ENCODE results near the gene PTPRE.

The PTPRE gene

GRCh38 chr10:127939786-127940330, 33.0 kb downstream of the PTPRE start:
- no peaks in the 10 kb centered on the region for H3K9me3 ChIP-seq (ENCODE audit: control insufficient read depth, low read length)
- H3K36me3 ChIP-seq (ENCODE audit: control insufficient read depth, insufficient read depth, low read length): no peaks in the 10 kb centered on the region
- no peak overlapping the region for H3K4me3 ChIP-seq (ENCODE audit: insufficient read depth, low read depth, low read length)
- no peaks in the 10 kb centered on the region for H3K27me3 ChIP-seq (ENCODE audit: control insufficient read depth, insufficient read depth, low read length, poor library complexity, severe bottlenecking)
- H3K27ac ChIP-seq (ENCODE audit: insufficient read depth, low read depth, low read length, poor library complexity, severe bottlenecking): no peak overlapping the region
- 92 to 95% methylated on average over 4 of the region's 4 CpGs for WGBS, 2 experiments
- H3K4me1 ChIP-seq (ENCODE audit: control insufficient read depth, insufficient read depth, low read length): no peaks in the 10 kb centered on the region

GRCh38 chr10:127940866-127941640, 34.1 kb downstream of the PTPRE start:
- WGBS, 2 experiments: 87 to 90% methylated on average over 5 to 6 of the region's 6 CpGs
- no peak overlapping the region for H3K27ac ChIP-seq (ENCODE audit: insufficient read depth, low read depth, low read length, poor library complexity, severe bottlenecking)
- no peaks in the 10 kb centered on the region for H3K36me3 ChIP-seq (ENCODE audit: control insufficient read depth, insufficient read depth, low read length)
- no peaks in the 10 kb centered on the region for H3K27me3 ChIP-seq (ENCODE audit: control insufficient read depth, insufficient read depth, low read length, poor library complexity, severe bottlenecking)
- no peaks in the 10 kb centered on the region for H3K4me1 ChIP-seq (ENCODE audit: control insufficient read depth, insufficient read depth, low read length)
- H3K4me3 ChIP-seq (ENCODE audit: insufficient read depth, low read depth, low read length): no peak overlapping the region
- H3K9me3 ChIP-seq (ENCODE audit: control insufficient read depth, low read length): no peaks in the 10 kb centered on the region

GRCh38 chr10:127942811-127943210, 35.9 kb downstream of the PTPRE start:
- WGBS, 2 experiments: 84 to 86% methylated on average over 7 of the region's 7 CpGs
- Histone ChIP-seq H3K9me3 (ENCODE audit: control insufficient read depth, low read length) (no peaks in the 10 kb centered on the region), H3K27ac (ENCODE audit: insufficient read depth, low read depth, low read length, poor library complexity, severe bottlenecking) (no peak overlapping the region), H3K36me3 (ENCODE audit: control insufficient read depth, insufficient read depth, low read length) (no peaks in the 10 kb centered on the region), H3K4me1 (ENCODE audit: control insufficient read depth, insufficient read depth, low read length) (no peaks in the 10 kb centered on the region), H3K4me3 (ENCODE audit: insufficient read depth, low read depth, low read length) (no peak overlapping the region), H3K27me3 (ENCODE audit: control insufficient read depth, insufficient read depth, low read length, poor library complexity, severe bottlenecking) (no peaks in the 10 kb centered on the region)

- no peak overlapping the region for H3K4me3 ChIP-seq (ENCODE audit: insufficient read depth, low read depth, low read length)
- no peaks in the 10 kb centered on the region for H3K36me3 ChIP-seq (ENCODE audit: control insufficient read depth, insufficient read depth, low read length)
- H3K27ac ChIP-seq (ENCODE audit: insufficient read depth, low read depth, low read length, poor library complexity, severe bottlenecking): no peak overlapping the region
- H3K4me1 ChIP-seq (ENCODE audit: control insufficient read depth, insufficient read depth, low read length): no peaks in the 10 kb centered on the region
- WGBS, 2 experiments: 83 to 84% methylated on average over 10 of the region's 10 CpGs
- no peaks in the 10 kb centered on the region for H3K27me3 ChIP-seq (ENCODE audit: control insufficient read depth, insufficient read depth, low read length, poor library complexity, severe bottlenecking)
- H3K9me3 ChIP-seq (ENCODE audit: control insufficient read depth, low read length): no peaks in the 10 kb centered on the region
Measured at GRCh38 chr10:127943336-127943910, 36.5 kb downstream of the PTPRE start.

GRCh38 chr10:127944256-127944655, 37.4 kb downstream of the PTPRE start:
- Histone ChIP-seq H3K36me3 (ENCODE audit: control insufficient read depth, insufficient read depth, low read length) (no peaks in the 10 kb centered on the region), H3K27me3 (ENCODE audit: control insufficient read depth, insufficient read depth, low read length, poor library complexity, severe bottlenecking) (no peaks in the 10 kb centered on the region), H3K4me3 (ENCODE audit: insufficient read depth, low read depth, low read length) (no peak overlapping the region), H3K27ac (ENCODE audit: insufficient read depth, low read depth, low read length, poor library complexity, severe bottlenecking) (no peak overlapping the region), H3K9me3 (ENCODE audit: control insufficient read depth, low read length) (no peaks in the 10 kb centered on the region), H3K4me1 (ENCODE audit: control insufficient read depth, insufficient read depth, low read length) (no peaks in the 10 kb centered on the region)
- WGBS, 2 experiments: 84 to 89% methylated on average over 2 of the region's 2 CpGs

GRCh38 chr10:127945341-127945758, 38.4 kb downstream of the PTPRE start:
- no peaks in the 10 kb centered on the region for H3K9me3 ChIP-seq (ENCODE audit: control insufficient read depth, low read length)
- no peaks in the 10 kb centered on the region for H3K36me3 ChIP-seq (ENCODE audit: control insufficient read depth, insufficient read depth, low read length)
- H3K4me1 ChIP-seq (ENCODE audit: control insufficient read depth, insufficient read depth, low read length): no peaks in the 10 kb centered on the region
- no peak overlapping the region for H3K4me3 ChIP-seq (ENCODE audit: insufficient read depth, low read depth, low read length)
- H3K27me3 ChIP-seq (ENCODE audit: control insufficient read depth, insufficient read depth, low read length, poor library complexity, severe bottlenecking): no peaks in the 10 kb centered on the region
- WGBS, 2 experiments: 90 to 93% methylated on average over 2 of the region's 2 CpGs
- H3K27ac ChIP-seq (ENCODE audit: insufficient read depth, low read depth, low read length, poor library complexity, severe bottlenecking): no peak overlapping the region

- Histone ChIP-seq H3K9me3 (ENCODE audit: control insufficient read depth, low read length) (no peaks in the 10 kb centered on the region), H3K4me1 (ENCODE audit: control insufficient read depth, insufficient read depth, low read length) (no peaks in the 10 kb centered on the region), H3K27ac (ENCODE audit: insufficient read depth, low read depth, low read length, poor library complexity, severe bottlenecking) (no peak overlapping the region), H3K4me3 (ENCODE audit: insufficient read depth, low read depth, low read length) (no peak overlapping the region), H3K27me3 (ENCODE audit: control insufficient read depth, insufficient read depth, low read length, poor library complexity, severe bottlenecking) (no peaks in the 10 kb centered on the region), H3K36me3 (ENCODE audit: control insufficient read depth, insufficient read depth, low read length) (no peaks in the 10 kb centered on the region)
- whole genome bisulfite sequencing, 2 experiments: 90 to 93% methylated on average over 5 to 6 of the region's 6 CpGs
Measured at GRCh38 chr10:127945948-127946711, 39.2 kb downstream of the PTPRE start.

- Histone ChIP-seq H3K9me3 (ENCODE audit: control insufficient read depth, low read length) (no peaks in the 10 kb centered on the region), H3K4me3 (ENCODE audit: insufficient read depth, low read depth, low read length) (no peak overlapping the region), H3K4me1 (ENCODE audit: control insufficient read depth, insufficient read depth, low read length) (no peaks in the 10 kb centered on the region), H3K27ac (ENCODE audit: insufficient read depth, low read depth, low read length, poor library complexity, severe bottlenecking) (no peak overlapping the region), H3K27me3 (ENCODE audit: control insufficient read depth, insufficient read depth, low read length, poor library complexity, severe bottlenecking) (no peaks in the 10 kb centered on the region), H3K36me3 (ENCODE audit: control insufficient read depth, insufficient read depth, low read length) (no peaks in the 10 kb centered on the region)
- WGBS, 2 experiments: 88% methylated on average over 1 of the region's 1 CpG; no CpG with 5 or more reads in 1 of the 2 experiments
Measured at GRCh38 chr10:127947211-127947610, 40.3 kb downstream of the PTPRE start.

- Histone ChIP-seq H3K27ac (ENCODE audit: insufficient read depth, low read depth, low read length, poor library complexity, severe bottlenecking) (no peak overlapping the region), H3K9me3 (ENCODE audit: control insufficient read depth, low read length) (no peaks in the 10 kb centered on the region), H3K27me3 (ENCODE audit: control insufficient read depth, insufficient read depth, low read length, poor library complexity, severe bottlenecking) (no peaks in the 10 kb centered on the region), H3K36me3 (ENCODE audit: control insufficient read depth, insufficient read depth, low read length) (no peaks in the 10 kb centered on the region), H3K4me3 (ENCODE audit: insufficient read depth, low read depth, low read length) (no peak overlapping the region), H3K4me1 (ENCODE audit: control insufficient read depth, insufficient read depth, low read length) (no peaks in the 10 kb centered on the region)
- WGBS, 2 experiments: 92 to 93% methylated on average over 5 of the region's 5 CpGs
Measured at GRCh38 chr10:127948791-127949190, 41.9 kb downstream of the PTPRE start.

- WGBS, 2 experiments: 91% methylated on average over 3 of the region's 3 CpGs
- H3K4me3 ChIP-seq (ENCODE audit: insufficient read depth, low read depth, low read length): no peak overlapping the region
- no peaks in the 10 kb centered on the region for H3K4me1 ChIP-seq (ENCODE audit: control insufficient read depth, insufficient read depth, low read length)
- H3K36me3 ChIP-seq (ENCODE audit: control insufficient read depth, insufficient read depth, low read length): no peaks in the 10 kb centered on the region
- H3K27ac ChIP-seq (ENCODE audit: insufficient read depth, low read depth, low read length, poor library complexity, severe bottlenecking): no peak overlapping the region
- no peaks in the 10 kb centered on the region for H3K9me3 ChIP-seq (ENCODE audit: control insufficient read depth, low read length)
- no peaks in the 10 kb centered on the region for H3K27me3 ChIP-seq (ENCODE audit: control insufficient read depth, insufficient read depth, low read length, poor library complexity, severe bottlenecking)
Measured at GRCh38 chr10:127949831-127950230, 42.9 kb downstream of the PTPRE start.

All from ectodermal cell (in vitro differentiated cells).